ENCODE measurements around the gene PRDM16.

The PRDM16 gene

GRCh38 chr1:3365523-3366125 is 296.6 kb downstream of the PRDM16 start:
- no peaks in the 10 kb centered on the region for H3K27me3 ChIP-seq (replicated peaks; ENCODE audit: control insufficient read depth, insufficient read depth, low read length)
- no peaks in the 10 kb centered on the region for H3K36me3 ChIP-seq (ENCODE audit: control insufficient read depth, insufficient read depth, low read length)
- no peak for TF ChIP-seq CTCF (IDR thresholded peaks at IDR 0.05; ENCODE audit: insufficient read depth, low read length, poor library complexity, severe bottlenecking)
- no peak overlapping the region for H3K4me3 ChIP-seq (replicated peaks; ENCODE audit: low read depth, low read length)
- no peak for DNase-seq (ENCODE audit: extremely low read depth, insufficient read length)

- DNase-seq (ENCODE audit: extremely low read depth, insufficient read length) = no peak
- Histone ChIP-seq H3K27me3 (replicated peaks; ENCODE audit: control insufficient read depth, insufficient read depth, low read length) (no peaks in the 10 kb centered on the region), H3K36me3 (ENCODE audit: control insufficient read depth, insufficient read depth, low read length) (no peaks in the 10 kb centered on the region), H3K4me3 (replicated peaks; ENCODE audit: low read depth, low read length) (no peak overlapping the region)
- no peak for TF ChIP-seq CTCF (IDR thresholded peaks at IDR 0.05; ENCODE audit: insufficient read depth, low read length, poor library complexity, severe bottlenecking)
Measured at GRCh38 chr1:3366126-3367051, 297.4 kb downstream of the PRDM16 start.

GRCh38 chr1:3367376-3367775 is 298.4 kb downstream of the PRDM16 start:
- H3K36me3 ChIP-seq (ENCODE audit: control insufficient read depth, insufficient read depth, low read length) = no peaks in the 10 kb centered on the region
- H3K4me3 ChIP-seq (replicated peaks; ENCODE audit: low read depth, low read length) = no peak overlapping the region
- no peak for TF ChIP-seq CTCF (IDR thresholded peaks at IDR 0.05; ENCODE audit: insufficient read depth, low read length, poor library complexity, severe bottlenecking)
- no peaks in the 10 kb centered on the region for H3K27me3 ChIP-seq (replicated peaks; ENCODE audit: control insufficient read depth, insufficient read depth, low read length)
- no peak for DNase-seq (ENCODE audit: extremely low read depth, insufficient read length)

- H3K36me3 ChIP-seq (ENCODE audit: control insufficient read depth, insufficient read depth, low read length) = no peaks in the 10 kb centered on the region
- H3K4me3 ChIP-seq (replicated peaks; ENCODE audit: low read depth, low read length) = no peak overlapping the region
- no peak for DNase-seq (ENCODE audit: extremely low read depth, insufficient read length)
- TF ChIP-seq CTCF (IDR thresholded peaks at IDR 0.05; ENCODE audit: insufficient read depth, low read length, poor library complexity, severe bottlenecking) = no peak
- H3K27me3 ChIP-seq (replicated peaks; ENCODE audit: control insufficient read depth, insufficient read depth, low read length) = no peaks in the 10 kb centered on the region
Measured at GRCh38 chr1:3368059-3368458, 299.1 kb downstream of the PRDM16 start.

- H3K27me3 ChIP-seq (replicated peaks; ENCODE audit: control insufficient read depth, insufficient read depth, low read length) = no peaks in the 10 kb centered on the region
- no peak for TF ChIP-seq CTCF (IDR thresholded peaks at IDR 0.05; ENCODE audit: insufficient read depth, low read length, poor library complexity, severe bottlenecking)
Measured at GRCh38 chr1:3368711-3369445, 299.9 kb downstream of the PRDM16 start.

More at GRCh38 chr1:3368711-3369445, 299.9 kb downstream of the PRDM16 start:
- DNase-seq (ENCODE audit: extremely low read depth, insufficient read length) = no peak
- no peak overlapping the region for H3K4me3 ChIP-seq (replicated peaks; ENCODE audit: low read depth, low read length)
- H3K36me3 ChIP-seq (ENCODE audit: control insufficient read depth, insufficient read depth, low read length) = no peaks in the 10 kb centered on the region

Data from GM06990 (cell line).